Duodenal mucosa (tissue), 2 donors: ENCODE data around the gene PHACTR4.

ENCODE experiments used
- H3K27ac ChIP-seq: one replicate; pipeline ENCODE4 v1.7.0; 2013; ENCODE audit warnings: low read depth, low read length
- H3K27me3 ChIP-seq, 2 donors: one replicate each; pipeline ENCODE4 v1.7.0; 2013; ENCODE audit warnings: low read length in 2 of 2, control low read depth in 1 of 2; ENCODE audit not compliant: insufficient read depth in 2 of 2, control insufficient read depth in 1 of 2
- H3K36me3 ChIP-seq, 2 donors: one replicate each; pipeline ENCODE4 v1.7.0; 2013; ENCODE audit warnings: low read length in 2 of 2, control low read depth in 1 of 2; ENCODE audit not compliant: insufficient read depth in 2 of 2, control insufficient read depth in 1 of 2
- H3K4me1 ChIP-seq, 2 donors: one replicate each; pipeline ENCODE4 v1.7.0; 2013; ENCODE audit warnings: low read length in 2 of 2, control low read depth in 1 of 2; ENCODE audit not compliant: insufficient read depth in 2 of 2, control insufficient read depth in 1 of 2
- H3K4me3 ChIP-seq, 2 donors: one replicate each; pipeline ENCODE4 v1.7.0; 2013; ENCODE audit warnings: low read length in 2 of 2, low read depth in 1 of 2
- H3K9ac ChIP-seq, 2 donors: one replicate each; pipeline ENCODE4 v1.7.0; 2013; ENCODE audit warnings: low read length in 2 of 2, low read depth in 1 of 2
- H3K9me3 ChIP-seq, 2 donors: one replicate each; pipeline ENCODE4 v1.7.0; 2013; ENCODE audit warnings: low read length in 2 of 2, control low read depth in 1 of 2; ENCODE audit not compliant: control insufficient read depth in 1 of 2

PHACTR4 gene

DNA sequence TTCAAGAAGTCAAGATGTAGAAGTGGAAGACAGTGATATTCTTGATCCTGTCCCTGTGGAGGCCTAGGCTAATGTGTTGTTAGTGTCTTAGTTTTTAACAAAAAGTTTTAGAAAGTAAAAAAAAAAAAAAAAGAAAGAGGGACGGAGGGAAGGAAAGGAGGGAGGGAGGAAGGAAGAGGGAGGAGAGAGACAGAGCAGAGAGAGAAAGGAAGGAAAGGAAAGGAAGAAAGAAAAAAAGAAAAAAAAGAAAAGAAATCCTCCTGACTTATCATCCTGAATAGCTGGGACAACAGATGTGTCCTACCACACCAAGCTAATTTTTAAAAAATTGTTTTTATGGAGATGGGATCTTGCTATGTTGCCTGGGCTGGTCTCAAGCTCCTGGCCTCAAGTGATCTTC, 24.6 kb downstream of the PHACTR4 start:
- Histone ChIP-seq H3K4me1 (no peaks in the 10 kb centered on the region), H3K4me3 (no peak overlapping the region), H3K36me3 (peaks cover 0 to 6% of the 10 kb centered on the region in 2 donors), H3K27me3 (no peaks in the 10 kb centered on the region), H3K27ac (no peak overlapping the region), H3K9ac (no peak overlapping the region), H3K9me3 (no peaks in the 10 kb centered on the region)

DNA sequence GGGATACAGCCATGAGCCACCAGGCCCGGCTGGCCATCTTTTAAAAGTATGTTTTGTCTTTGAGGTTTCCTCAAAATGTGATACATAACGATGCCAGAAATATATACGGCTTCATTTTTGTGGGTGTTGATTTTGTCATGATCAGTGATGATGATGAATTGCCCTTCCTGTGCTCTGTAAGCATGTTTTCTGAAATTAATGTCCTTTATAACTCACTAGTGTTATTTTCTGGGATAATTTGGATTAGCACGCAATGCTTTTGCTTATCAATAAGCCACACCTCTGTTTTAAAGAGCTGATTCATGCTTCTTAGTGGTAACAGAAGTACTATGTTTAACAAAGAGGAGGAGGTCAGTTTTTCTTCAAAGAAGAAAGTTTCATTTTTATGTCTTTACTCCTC, 25.6 kb downstream of the PHACTR4 start:
- Histone ChIP-seq H3K9me3 (no peaks in the 10 kb centered on the region), H3K4me1 (no peaks in the 10 kb centered on the region), H3K4me3 (no peak overlapping the region), H3K36me3 (peaks cover 0 to 6% of the 10 kb centered on the region in 2 donors), H3K27me3 (no peaks in the 10 kb centered on the region), H3K27ac (no peak overlapping the region), H3K9ac (no peak overlapping the region)

DNA sequence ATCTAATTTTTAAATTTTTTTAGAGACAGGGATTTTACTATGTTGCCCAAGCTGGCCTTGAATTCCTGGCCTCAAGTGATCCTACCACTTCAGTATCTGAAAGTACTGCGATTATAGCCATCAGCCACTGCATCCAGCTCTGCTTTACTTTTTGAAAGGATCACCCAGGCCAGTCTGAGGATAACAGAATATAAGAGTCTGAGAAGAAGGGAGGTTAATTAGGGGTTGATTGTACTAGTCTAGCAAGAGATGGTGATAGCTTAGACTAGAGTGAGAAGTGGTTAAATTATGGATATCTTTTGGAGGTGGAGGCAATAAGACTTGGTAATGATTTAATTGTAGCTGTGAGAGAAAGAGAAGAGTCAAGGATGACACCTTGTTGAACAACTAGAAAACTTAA, 32.2 kb downstream of the PHACTR4 start:
- Histone ChIP-seq H3K27ac (no peak overlapping the region), H3K9ac (no peak overlapping the region), H3K9me3 (no peaks in the 10 kb centered on the region), H3K4me3 (no peak overlapping the region), H3K27me3 (no peaks in the 10 kb centered on the region), H3K4me1 (no peaks in the 10 kb centered on the region), H3K36me3 (no peaks in the 10 kb centered on the region)

DNA sequence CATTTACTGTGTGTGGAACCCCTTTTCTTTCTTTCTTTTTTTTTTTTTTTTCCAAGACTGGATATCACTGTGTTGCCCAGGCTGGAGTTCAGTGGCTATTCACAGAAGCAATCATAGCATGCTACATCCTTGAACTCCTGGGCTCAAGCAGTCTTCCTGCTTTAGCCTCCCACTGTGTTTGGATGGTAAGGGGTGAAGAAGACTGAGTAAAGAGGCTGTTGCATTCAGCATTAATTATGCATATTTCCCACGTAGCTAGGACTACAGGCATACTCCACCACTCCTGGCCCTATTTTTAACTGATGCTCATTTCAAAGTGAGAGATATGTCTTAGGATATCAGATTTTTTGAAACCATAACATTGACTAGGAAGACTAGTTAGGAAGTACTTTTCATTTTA, 39.5 kb downstream of the PHACTR4 start:
- Histone ChIP-seq H3K9ac (no peak overlapping the region), H3K9me3 (no peaks in the 10 kb centered on the region), H3K4me3 (no peak overlapping the region), H3K27ac (no peak overlapping the region), H3K36me3 (peaks cover 0 to 6% of the 10 kb centered on the region in 2 donors), H3K27me3 (no peaks in the 10 kb centered on the region), H3K4me1 (peaks cover 0 to 4% of the 10 kb centered on the region in 2 donors)

DNA sequence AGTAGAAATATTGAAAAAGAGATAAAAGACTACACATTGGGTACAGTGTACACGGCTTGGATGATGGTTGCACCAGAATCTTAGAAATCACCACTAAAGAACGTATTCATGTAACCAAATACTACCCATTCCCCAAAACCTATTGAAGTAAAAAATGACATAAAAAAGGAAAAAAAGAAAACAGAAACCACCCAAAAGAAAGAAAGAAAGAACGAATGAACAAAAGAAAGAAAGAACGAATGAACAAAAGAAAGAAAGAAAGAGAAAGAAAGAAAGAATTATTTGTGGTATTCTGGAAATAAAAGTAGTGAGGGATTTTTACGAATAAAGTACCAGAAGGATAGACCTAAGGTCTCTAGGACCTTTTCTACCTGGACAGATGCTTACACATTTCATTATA, 42.1 kb downstream of the PHACTR4 start:
- Histone ChIP-seq H3K36me3 (peaks cover 0 to 6% of the 10 kb centered on the region in 2 donors), H3K4me1 (peaks cover 4 to 5% of the 10 kb centered on the region in 2 donors)

DNA sequence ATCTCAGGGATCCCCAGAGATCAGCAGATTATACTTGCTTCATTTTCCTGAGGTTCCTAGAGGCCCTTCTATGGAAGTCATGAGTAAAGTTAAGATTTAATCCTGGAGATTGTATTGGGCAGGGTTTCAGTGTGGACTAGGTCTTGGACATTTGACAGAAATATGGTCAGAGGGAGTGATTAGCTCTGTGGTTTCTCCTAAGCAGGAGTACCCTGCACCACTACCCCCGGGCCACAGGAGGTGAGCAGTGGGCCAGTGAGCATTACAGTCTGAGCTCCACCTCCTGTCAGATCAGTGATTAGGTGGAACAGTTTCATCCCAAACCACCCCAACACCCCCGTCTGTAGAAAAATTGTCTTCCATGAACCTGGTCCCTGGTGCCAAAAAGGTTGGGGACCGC, 43.2 kb downstream of the PHACTR4 start:
- Histone ChIP-seq H3K9ac (no peak overlapping the region), H3K9me3 (no peaks in the 10 kb centered on the region), H3K27ac (no peak overlapping the region), H3K4me1 (peaks cover 12 to 13% of the 10 kb centered on the region in 2 donors), H3K36me3 (peaks cover 0 to 6% of the 10 kb centered on the region in 2 donors), H3K27me3 (no peaks in the 10 kb centered on the region), H3K4me3 (no peak overlapping the region)

More for the DNA sequence above, 42.1 kb downstream of the PHACTR4 start:
- H3K9ac ChIP-seq, result no peak overlapping the region
- no peaks in the 10 kb centered on the region for H3K27me3 ChIP-seq
- no peaks in the 10 kb centered on the region for H3K9me3 ChIP-seq
- no peak overlapping the region for H3K4me3 ChIP-seq
- no peak overlapping the region for H3K27ac ChIP-seq

DNA sequence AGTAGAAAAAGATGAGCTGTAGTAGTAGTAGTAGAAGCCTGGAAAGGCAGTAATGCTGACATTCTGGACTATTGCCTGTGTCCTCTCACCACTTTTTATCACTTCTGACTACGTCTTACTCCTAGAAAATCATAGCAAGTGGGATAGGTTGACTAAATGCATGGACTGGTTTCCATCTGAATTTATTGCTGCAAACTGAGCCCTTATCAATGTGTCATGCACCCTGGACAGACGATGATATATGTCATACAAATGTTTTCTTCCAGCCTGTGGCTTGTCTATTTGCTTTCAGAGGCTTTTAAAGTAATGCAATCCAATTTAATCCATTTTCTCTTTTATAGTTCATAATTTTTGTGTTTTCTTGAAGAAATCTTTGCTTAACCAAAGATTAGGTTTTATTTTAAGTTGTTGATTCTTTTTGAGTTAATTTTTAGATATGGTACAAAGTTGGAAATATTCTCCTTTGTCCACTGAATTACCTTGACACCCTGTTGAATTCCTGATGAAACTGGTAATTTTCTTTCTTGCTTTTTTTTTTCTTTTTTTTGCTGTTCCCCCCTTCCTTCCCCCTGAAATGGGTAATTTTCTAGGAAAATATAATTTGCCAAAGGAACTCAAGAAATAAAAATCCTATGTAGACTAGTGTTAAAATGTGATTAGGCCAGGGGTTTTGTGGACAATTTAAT, 47.1 kb downstream of the PHACTR4 start:
- H3K4me3 ChIP-seq, result no peak overlapping the region
- no peaks in the 10 kb centered on the region for H3K27me3 ChIP-seq
- H3K4me1 ChIP-seq, result peaks cover 12 to 16% of the 10 kb centered on the region in 2 donors
- no peak overlapping the region for H3K27ac ChIP-seq
- H3K9ac ChIP-seq, result no peak overlapping the region
- peaks cover 0 to 5% of the 10 kb centered on the region in 2 donors for H3K36me3 ChIP-seq
- no peaks in the 10 kb centered on the region for H3K9me3 ChIP-seq

DNA sequence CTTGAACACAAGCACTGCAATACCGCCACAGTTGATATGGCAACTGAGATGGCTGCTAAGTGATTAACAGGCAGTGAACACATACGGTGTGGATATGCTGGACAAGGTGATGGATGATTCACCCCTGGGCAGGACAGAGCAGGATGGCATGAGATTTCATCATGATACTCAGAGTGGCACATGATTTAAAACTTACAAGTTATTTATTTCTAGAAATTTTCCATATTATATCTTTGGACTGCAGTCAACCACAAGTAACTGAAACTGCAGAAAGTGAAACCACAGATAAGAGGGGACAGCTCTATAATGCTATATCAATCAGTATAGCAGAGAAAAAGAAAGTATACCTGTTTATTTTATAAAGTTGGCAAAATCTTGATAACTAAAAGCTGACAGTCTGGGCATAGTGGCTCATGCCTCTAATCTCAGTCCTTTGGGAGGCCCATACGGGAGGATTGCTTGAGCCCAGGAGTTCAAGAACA, 47.9 kb downstream of the PHACTR4 start:
- Histone ChIP-seq H3K9ac (no peak overlapping the region), H3K27ac (no peak overlapping the region), H3K9me3 (no peaks in the 10 kb centered on the region), H3K27me3 (no peaks in the 10 kb centered on the region), H3K4me3 (peak overlapping the region in 1 of 2 donors; percentile 13), H3K4me1 (peaks cover 12 to 16% of the 10 kb centered on the region in 2 donors), H3K36me3 (peaks cover 0 to 5% of the 10 kb centered on the region in 2 donors)

DNA sequence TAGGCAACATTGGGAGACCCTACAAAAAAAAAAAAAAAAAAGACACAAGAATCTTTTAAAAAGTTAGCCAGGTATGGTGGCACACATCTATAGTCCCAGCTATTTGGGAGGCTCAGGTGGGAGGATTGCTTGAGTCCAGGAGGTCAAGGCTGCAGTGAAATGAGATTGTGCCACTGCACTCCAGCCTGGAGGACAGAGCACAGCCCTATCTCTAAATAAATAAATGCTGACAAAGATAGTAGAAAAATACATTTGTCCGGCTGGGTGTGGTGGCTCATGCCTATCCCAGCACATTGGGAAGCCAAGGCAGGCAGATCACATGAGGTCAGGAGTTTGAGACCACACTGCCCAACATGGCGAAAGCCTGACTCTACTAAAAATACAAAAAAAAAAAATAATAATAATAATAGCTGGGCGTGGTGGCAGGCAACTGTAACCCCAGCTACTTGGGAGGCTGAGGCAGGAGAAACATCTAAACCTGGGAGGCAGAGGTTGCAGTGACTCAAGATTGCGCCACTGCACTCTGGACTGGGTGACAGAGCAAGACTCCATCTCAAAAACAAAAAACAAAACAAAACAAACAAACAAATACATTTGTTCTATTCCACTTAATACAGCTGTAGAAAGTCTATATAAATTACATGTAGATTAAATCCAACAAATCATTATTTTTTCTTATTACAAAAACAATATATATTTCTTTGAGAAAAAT, 48.5 kb downstream of the PHACTR4 start:
- Histone ChIP-seq H3K9ac (no peak overlapping the region), H3K27ac (no peak overlapping the region)

DNA sequence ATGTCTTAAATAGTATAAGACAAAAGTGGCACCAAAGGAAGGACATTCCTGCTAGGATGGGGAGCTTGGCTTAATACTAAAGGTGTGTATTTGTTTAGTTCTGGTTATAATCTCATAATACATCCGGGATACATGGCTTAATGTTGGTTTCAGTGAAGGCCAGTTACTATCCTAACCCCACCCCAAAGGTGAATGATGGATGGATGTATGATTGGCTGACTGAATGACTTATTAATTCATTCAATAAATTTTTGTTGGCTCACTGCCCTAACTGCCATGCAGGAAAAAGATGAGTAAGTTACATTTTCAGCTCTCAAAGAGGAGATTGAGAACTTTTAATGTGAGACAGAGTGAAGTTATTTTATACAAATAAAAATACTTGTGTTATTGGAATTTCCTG, 52.2 kb downstream of the PHACTR4 start:
- H3K36me3 ChIP-seq, result peaks cover 0 to 3% of the 10 kb centered on the region in 2 donors
- H3K27me3 ChIP-seq, result no peaks in the 10 kb centered on the region
- no peak overlapping the region for H3K9ac ChIP-seq
- H3K4me3 ChIP-seq, result no peak overlapping the region
- peaks cover 11 to 12% of the 10 kb centered on the region in 2 donors for H3K4me1 ChIP-seq
- H3K27ac ChIP-seq, result no peak overlapping the region
- no peaks in the 10 kb centered on the region for H3K9me3 ChIP-seq

More for the DNA sequence above, 48.5 kb downstream of the PHACTR4 start:
- H3K9me3 ChIP-seq, result no peaks in the 10 kb centered on the region
- H3K36me3 ChIP-seq, result peaks cover 0 to 3% of the 10 kb centered on the region in 2 donors
- no peaks in the 10 kb centered on the region for H3K27me3 ChIP-seq
- peak overlapping the region in 1 of 2 donors; percentile 13 for H3K4me3 ChIP-seq
- peaks cover 12 to 16% of the 10 kb centered on the region in 2 donors for H3K4me1 ChIP-seq
